OCI-LY1 (cell line): Measurements from ENCODE around the gene MBD2.

Experiments
- H2AFZ ChIP-seq: fragments of 200-600 bp; sonication (generic), shearing (Covaris generic); 2 replicates; pipeline ENCODE4 v1.6.0; 2014; ENCODE audit warnings: antibody characterized with exemption, mild to moderate bottlenecking, low read length
- H3F3A ChIP-seq: fragments of 200-600 bp; sonication (generic), shearing (Covaris generic); 2 replicates; pipeline ENCODE4 v1.6.0; 2014; ENCODE audit warnings: mild to moderate bottlenecking, antibody characterized with exemption, low read length, moderate library complexity; ENCODE audit not compliant: insufficient read depth
- H3K27ac ChIP-seq: fragments of 200-600 bp; sonication (generic); 2 replicates; pipeline ENCODE4 v1.5.1; 2014; ENCODE audit warnings: low read length, mixed run types, mild to moderate bottlenecking, low read depth; ENCODE audit not compliant: poor library complexity, severe bottlenecking
- H3K27me3 ChIP-seq: fragments of 200-600 bp; sonication (generic); 2 replicates; pipeline ENCODE4 v1.6.0; 2014; ENCODE audit warnings: antibody characterized with exemption, mild to moderate bottlenecking, low read length, moderate library complexity; ENCODE audit not compliant: insufficient read depth
- H3K36me3 ChIP-seq: fragments of 200-600 bp; sonication (generic); 2 replicates; pipeline ENCODE4 v1.6.1; 2014; ENCODE audit warnings: mild to moderate bottlenecking, antibody characterized with exemption, low read length, moderate library complexity, mixed read lengths; ENCODE audit not compliant: insufficient read depth
- H3K4me1 ChIP-seq: fragments of 200-600 bp; sonication (generic); 2 replicates; pipeline ENCODE4 v1.5.1; 2014; ENCODE audit warnings: mild to moderate bottlenecking, low read length, moderate library complexity; ENCODE audit not compliant: insufficient read depth, severe bottlenecking
- H3K4me2 ChIP-seq: fragments of 200-600 bp; sonication (generic), shearing (Covaris generic); 2 replicates; pipeline ENCODE4 v1.6.1; 2014; ENCODE audit warnings: low read length
- H3K4me3 ChIP-seq: fragments of 200-600 bp; sonication (generic); 2 replicates; pipeline ENCODE4 v1.5.1; 2014; ENCODE audit warnings: low read length, low read depth, mild to moderate bottlenecking, mixed read lengths; ENCODE audit not compliant: poor library complexity, severe bottlenecking
- H3K79me2 ChIP-seq: fragments of 200-600 bp; shearing (Covaris generic); 2 replicates; pipeline ENCODE4 v1.6.1; 2016; ENCODE audit warnings: mixed run types, low read length, mixed read lengths; ENCODE audit not compliant: insufficient read depth
- H3K9ac ChIP-seq: fragments of 200-600 bp; sonication (generic), shearing (Covaris generic); 2 replicates; pipeline ENCODE4 v1.6.1; 2014; ENCODE audit warnings: mild to moderate bottlenecking, low read length, mixed read lengths
- H3K9me2 ChIP-seq: fragments of 200-600 bp; sonication (generic), shearing (Covaris generic); 2 replicates; pipeline ENCODE4 v1.6.1; 2014; ENCODE audit warnings: low read depth, mild to moderate bottlenecking, low read length, mixed read lengths
- H3K9me3 ChIP-seq: fragments of 200-600 bp; shearing (Covaris generic); 2 replicates; pipeline ENCODE4 v1.6.1; 2014; ENCODE audit warnings: low read length, mixed read lengths
- H4K20me1 ChIP-seq: fragments of 200-600 bp; sonication (generic), shearing (Covaris generic); 2 replicates; pipeline ENCODE4 v1.6.0; 2016; ENCODE audit warnings: mild to moderate bottlenecking, low read length; ENCODE audit not compliant: insufficient read depth
- EZH2 ChIP-seq: fragments of 200-600 bp; sonication (generic), shearing (Covaris generic); IDR thresholded peaks from 2 replicates; pipeline ENCODE4 v1.8.0; 2017; ENCODE audit warnings: borderline replicate concordance, mixed run types, mild to moderate bottlenecking, antibody characterized with exemption, low read length, moderate library complexity, mixed read lengths
- TF ChIP-seq, protein P1 (sequence below): fragments of 200-600 bp; sonication (generic), shearing (Covaris generic); IDR thresholded peaks from 2 replicates; pipeline ENCODE4 v1.5.1; 2017; ENCODE audit warnings: mild to moderate bottlenecking, antibody characterized with exemption, low read length, moderate library complexity, mixed read lengths

Gene MBD2

DNA sequence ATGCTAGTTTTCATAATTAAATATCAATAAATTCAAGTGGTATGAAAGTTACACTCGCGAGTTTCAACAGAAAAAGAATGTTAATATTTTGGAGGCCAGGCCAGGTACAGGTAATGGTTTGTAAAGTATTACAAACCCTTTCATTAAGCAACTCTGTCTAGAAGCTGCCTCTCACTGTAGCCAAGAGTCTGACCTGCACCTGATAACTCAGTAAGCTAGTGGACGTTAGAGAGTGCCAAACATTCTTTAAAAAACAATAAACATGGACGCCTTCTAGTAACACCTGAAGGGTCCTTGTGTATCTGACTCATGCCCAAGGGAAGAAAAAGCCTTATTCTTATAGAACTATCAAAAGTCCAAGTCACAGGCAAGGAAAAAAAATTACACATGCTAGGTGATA, 70.2 kb downstream of the MBD2 start:
- no peaks in the 10 kb centered on the region for H3F3A ChIP-seq
- H3K79me2 ChIP-seq = no peaks in the 10 kb centered on the region
- peaks cover 78% of the 10 kb centered on the region for H3K36me3 ChIP-seq

DNA sequence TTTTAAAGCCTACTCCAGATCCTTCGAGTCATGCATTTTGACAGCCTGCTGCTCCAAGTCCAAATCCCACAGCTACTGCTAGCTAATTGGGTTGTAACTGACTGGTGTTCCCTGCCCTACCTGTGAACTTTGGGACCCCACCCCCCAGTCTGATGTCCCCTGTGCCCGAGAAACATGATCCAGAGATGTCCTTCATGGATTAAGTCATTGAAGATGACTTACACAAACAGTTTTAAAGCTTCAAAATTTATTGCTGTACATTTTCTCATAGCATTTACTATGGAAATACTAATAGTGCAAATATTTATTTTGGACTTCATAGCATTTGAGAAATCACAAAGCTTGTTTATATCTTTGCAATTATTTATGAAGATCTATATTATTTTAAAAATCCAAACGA, 73.1 kb downstream of the MBD2 start:
- no peak overlapping the region for H3K9ac ChIP-seq
- TF ChIP-seq, protein P1, sequence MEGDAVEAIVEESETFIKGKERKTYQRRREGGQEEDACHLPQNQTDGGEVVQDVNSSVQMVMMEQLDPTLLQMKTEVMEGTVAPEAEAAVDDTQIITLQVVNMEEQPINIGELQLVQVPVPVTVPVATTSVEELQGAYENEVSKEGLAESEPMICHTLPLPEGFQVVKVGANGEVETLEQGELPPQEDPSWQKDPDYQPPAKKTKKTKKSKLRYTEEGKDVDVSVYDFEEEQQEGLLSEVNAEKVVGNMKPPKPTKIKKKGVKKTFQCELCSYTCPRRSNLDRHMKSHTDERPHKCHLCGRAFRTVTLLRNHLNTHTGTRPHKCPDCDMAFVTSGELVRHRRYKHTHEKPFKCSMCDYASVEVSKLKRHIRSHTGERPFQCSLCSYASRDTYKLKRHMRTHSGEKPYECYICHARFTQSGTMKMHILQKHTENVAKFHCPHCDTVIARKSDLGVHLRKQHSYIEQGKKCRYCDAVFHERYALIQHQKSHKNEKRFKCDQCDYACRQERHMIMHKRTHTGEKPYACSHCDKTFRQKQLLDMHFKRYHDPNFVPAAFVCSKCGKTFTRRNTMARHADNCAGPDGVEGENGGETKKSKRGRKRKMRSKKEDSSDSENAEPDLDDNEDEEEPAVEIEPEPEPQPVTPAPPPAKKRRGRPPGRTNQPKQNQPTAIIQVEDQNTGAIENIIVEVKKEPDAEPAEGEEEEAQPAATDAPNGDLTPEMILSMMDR = no peak
- H3K27ac ChIP-seq = no peak overlapping the region
- no peaks in the 10 kb centered on the region for H4K20me1 ChIP-seq
- no peak overlapping the region for H3K4me2 ChIP-seq
- no peaks in the 10 kb centered on the region for H3F3A ChIP-seq
- no peaks in the 10 kb centered on the region for H3K4me1 ChIP-seq
- H3K9me3 ChIP-seq = no peaks in the 10 kb centered on the region
- no peaks in the 10 kb centered on the region for H3K79me2 ChIP-seq
- H3K36me3 ChIP-seq = peaks cover 52% of the 10 kb centered on the region
- no peaks in the 10 kb centered on the region for H3K27me3 ChIP-seq
- no peaks in the 10 kb centered on the region for H3K9me2 ChIP-seq
- no peak overlapping the region for H2AFZ ChIP-seq
- H3K4me3 ChIP-seq = no peak overlapping the region

More for the DNA sequence above, 70.2 kb downstream of the MBD2 start:
- Histone ChIP-seq H3K4me2 (no peak overlapping the region), H3K4me3 (no peak overlapping the region), H3K27ac (no peak overlapping the region), H4K20me1 (no peaks in the 10 kb centered on the region), H2AFZ (no peak overlapping the region), H3K9me2 (no peaks in the 10 kb centered on the region), H3K4me1 (no peaks in the 10 kb centered on the region), H3K9me3 (no peaks in the 10 kb centered on the region), H3K9ac (no peak overlapping the region), H3K27me3 (no peaks in the 10 kb centered on the region)
- TF ChIP-seq, protein P1 = no peak
- no peak for TF ChIP-seq EZH2

DNA sequence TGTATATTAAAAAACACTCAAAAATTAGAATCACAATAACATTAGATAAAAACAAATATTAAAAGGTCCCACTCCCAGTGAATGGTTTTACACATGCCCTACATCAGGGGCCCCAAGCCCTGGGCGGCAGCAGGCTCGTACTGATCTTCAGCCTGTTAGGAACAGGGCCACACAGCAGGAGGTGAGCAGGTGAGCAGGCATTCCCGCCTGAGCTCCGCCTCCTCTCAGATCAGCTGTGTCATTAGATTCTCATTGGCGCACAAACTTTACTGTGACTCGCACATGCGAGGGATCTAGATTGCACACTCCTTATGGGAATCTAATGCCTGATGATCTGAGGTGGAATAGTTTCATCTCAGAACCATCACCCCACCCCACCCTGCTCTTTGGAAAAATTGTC, 74.2 kb downstream of the MBD2 start:
- Histone ChIP-seq H3K4me3 (no peak overlapping the region), H3K79me2 (no peaks in the 10 kb centered on the region), H3F3A (no peaks in the 10 kb centered on the region), H3K9me3 (no peaks in the 10 kb centered on the region), H3K9me2 (no peaks in the 10 kb centered on the region), H3K9ac (no peak overlapping the region), H3K36me3 (peaks cover 40% of the 10 kb centered on the region), H3K4me2 (no peak overlapping the region), H2AFZ (no peak overlapping the region), H3K4me1 (no peaks in the 10 kb centered on the region), H4K20me1 (no peaks in the 10 kb centered on the region), H3K27me3 (no peaks in the 10 kb centered on the region), H3K27ac (no peak overlapping the region)
- no peak for TF ChIP-seq EZH2
- TF ChIP-seq, protein P1 = no peak
